NCI-H345 (cell line): Measurements from ENCODE around the gene EHMT2.

Source experiments
- DNase-seq: peaks from one replicate; lab custom pipeline; 2025; lab: John Stamatoyannopoulos, UW

EHMT2 gene

DNA sequence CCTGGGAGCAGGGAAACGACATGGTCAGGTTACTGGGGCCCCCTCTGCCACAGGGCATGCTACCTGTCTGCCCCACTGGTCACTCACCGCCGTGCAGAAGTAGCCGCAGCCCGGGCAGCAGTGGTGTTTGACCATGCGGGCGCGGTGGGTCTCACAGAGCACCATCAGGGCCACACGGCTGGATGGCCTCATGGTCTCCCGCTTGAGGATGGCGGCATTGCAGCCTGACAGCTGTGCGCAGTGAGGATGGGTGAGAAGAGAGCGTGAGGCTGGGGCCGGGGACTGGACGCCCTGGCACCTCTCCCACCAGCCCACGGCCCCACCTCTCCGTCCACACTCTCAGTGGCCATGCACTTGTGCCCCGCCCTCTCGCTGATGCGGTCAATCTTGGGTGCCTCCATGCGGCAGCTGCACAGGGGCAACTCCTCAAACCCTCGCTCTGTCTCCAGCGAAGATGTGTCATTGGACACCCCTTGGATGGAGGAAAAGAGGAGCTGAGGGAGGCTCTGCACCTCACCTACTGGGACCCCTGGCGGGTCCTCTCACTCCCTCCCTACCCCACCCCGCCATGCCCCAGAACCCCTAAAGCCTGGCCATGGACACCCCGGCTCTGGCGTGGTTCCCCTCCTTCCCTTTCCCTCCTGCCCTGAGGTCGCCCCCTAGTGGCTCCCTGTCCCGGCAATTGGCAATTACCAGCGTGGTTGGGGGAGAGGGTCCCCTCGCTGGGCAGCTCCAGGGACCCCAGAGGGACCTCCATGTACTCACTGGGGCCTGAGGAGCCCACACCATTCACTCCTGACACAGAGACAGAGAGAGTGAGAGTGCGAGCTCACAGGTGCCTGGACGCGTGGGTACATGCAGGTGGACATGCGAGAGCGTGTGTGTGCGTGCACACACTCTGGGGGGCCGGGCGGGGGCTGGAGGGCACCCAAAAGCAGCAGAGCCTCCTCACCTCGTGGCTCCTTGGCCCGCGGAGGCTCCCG lies 8.9 kb downstream of the EHMT2 start:
- no peak for DNase-seq

DNA sequence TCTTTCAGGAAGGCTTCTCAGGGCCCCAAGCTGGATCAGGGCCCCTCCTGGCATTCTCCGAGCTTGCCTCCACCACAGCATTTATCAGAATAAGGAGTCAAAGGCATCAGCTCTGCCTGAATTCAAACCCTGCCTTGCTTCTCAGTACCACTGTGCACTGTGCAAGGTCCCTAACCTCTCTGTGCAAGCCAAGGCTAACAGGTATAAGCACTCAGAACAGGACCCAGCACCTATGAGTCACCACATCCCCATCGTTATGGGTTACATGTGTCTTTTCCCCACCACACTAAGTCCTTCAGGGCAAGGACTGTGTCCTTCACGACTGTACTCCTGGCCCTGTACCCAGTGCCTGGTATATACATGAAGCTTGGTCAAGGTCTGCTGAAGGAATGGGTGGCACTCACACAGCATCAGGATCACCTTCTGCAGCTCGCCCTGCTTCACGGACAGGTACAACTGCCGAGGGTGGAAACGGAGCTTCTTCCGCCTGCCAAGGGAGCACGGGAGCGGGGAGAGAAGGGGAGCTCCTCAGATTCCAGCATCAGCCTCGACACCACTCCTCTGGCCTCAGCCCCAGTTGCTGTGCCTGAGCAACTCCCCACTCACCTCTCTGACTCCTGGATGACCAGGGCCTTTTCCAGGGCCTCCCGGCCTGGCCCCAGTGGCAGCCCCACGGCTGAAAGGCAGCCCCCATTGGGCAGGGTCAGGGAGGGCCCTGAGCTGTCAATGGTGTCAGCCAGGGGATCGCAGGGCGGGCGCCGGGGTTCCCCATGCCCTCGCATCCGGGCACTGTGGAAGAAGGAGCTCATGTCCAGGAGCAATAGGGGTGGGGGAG lies 10.1 kb downstream of the EHMT2 start:
- no peak for DNase-seq

DNA sequence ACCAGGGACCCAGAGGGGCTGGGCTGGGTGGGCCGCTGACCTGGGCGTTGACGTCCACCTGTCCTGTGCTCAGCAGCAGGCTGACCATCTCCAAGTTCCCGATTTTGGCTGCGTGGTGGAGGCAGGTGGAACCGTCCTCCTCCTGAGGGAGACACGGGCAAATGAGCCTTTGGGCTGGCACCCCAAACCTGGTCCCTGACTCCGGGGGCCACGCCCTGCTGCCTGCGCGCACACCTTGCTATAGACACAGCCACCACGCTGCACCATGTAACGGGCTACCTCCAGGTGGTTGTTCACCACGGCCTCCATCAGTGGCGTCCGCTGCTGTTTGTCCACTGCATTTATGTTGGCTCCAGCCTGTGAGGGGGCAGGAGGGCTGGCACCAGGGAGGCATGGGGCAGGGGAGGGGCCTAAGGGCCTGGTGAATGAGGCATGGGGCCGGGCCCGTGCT lies 10.9 kb downstream of the EHMT2 start:
- no peak for DNase-seq

DNA sequence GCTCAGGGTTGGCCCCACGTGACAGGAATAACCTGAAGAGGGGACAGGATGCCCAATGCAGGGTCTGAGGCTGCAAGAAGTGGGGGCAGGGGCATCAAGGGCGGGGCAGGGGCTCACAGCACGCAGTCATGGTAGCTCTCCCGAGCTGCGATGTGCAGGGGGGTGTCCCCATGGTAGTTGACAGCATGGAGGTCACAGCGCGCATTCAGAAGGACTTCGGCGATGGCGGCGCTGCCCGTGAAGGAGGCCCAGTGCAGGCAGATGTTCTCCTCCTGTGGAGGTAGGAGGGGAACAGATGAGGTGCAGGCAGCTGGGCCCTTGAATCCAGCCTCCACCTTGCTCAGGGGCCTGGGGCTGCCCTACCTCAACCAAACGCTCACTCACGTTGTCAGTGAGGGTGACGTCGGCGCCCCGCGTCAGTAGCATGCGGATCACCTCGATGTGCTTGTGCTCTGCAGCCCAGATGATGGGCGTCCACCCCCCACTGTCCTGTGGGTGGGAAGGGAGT lies 12.9 kb downstream of the EHMT2 start:
- DNase-seq = no peak

DNA sequence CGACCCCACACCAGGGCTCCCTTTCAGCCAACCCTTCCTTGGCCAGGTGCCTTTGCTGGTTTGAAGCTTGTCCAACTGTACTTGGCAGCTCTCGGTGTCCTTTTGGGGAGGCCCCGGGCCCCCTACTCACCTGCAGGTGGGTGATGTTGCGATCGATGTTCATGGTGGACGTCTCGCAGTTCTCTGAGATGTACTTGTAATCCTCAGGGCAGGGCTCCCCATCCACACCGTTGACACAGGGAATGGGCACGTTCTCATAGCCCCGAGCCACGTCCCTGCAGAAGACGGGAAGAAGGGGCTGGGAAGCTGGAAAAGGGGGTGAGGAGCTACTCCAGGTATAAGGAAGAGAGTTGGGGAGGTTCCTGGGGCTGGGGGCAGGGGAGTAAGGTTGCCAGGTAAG lies 13.8 kb downstream of the EHMT2 start:
- DNase-seq = no peak

DNA sequence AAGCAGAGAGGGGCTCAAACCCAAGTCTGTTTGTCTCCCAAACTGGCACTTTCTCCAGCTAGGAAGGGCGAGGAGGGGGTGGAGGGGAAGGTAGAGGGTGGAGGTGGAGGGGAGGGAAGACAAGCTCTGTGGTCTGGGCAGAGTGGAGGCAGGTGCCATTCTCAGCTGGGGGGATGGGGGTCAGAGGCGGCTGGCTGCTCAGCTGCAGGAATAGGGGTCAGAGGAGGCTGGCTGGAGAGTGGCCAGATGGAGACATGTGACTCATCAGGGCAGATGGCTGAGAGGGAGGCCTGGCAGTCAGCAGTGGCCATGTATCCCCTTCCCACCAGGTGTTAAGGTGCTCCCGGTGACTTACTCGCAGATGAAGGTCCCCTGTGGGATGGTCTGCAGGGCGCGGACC lies 15.2 kb downstream of the EHMT2 start:
- no peak for DNase-seq

DNA sequence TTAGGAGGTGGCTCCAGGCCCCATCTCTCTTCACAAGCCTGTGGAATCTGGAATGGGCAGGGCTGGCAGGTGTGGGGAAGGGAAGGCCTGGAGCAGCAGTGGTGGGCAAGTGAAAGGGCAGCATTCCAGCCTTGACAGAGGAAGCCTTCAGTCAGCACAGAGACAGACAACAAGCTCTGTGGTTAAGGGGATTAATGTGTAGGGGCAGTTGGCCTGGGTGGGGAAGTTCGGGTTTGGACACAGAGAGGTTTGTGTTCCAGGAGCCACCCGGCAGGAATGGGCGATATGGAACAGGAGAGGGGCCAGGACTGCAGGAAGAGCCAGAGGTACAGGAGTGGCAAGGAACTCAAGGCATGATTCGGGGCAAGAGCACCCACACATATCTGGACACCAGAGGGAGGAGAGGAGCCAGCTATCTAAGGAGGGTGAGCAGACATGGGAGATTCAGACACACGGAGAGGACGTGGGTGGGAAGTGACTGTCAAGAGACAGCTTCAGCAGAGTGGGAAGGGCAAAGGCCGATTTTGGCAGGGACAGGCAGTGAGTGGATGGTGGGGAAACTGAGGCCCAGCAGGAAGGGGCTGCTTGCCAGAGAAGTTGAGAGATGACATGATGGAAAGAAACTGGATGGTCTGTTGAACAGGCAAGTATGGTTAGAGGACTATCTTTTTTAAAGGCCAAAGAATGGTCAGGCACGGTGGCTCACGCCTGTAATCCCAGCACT lies 16.2 kb downstream of the EHMT2 start:
- DNase-seq = no peak

DNA sequence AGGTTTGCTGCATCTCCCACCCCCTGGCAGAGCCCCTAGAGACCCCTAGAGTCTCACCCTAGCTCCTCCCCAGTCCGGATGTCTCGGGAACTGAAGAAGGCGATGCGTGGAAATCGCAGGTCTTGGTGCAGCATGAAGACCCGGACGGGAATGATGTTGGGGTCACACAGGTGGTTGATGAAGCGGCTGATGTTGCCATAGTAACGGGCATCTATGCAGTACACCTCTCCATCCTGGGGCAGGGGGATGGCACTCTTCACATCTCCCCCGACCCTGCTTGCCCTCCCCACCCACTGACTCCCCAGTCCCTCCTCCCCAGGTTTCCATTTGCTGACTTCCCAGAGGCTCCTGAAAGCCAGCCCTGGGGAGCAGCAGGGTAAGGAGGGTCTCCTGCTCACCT lies 16.9 kb downstream of the EHMT2 start:
- no peak for DNase-seq

DNA sequence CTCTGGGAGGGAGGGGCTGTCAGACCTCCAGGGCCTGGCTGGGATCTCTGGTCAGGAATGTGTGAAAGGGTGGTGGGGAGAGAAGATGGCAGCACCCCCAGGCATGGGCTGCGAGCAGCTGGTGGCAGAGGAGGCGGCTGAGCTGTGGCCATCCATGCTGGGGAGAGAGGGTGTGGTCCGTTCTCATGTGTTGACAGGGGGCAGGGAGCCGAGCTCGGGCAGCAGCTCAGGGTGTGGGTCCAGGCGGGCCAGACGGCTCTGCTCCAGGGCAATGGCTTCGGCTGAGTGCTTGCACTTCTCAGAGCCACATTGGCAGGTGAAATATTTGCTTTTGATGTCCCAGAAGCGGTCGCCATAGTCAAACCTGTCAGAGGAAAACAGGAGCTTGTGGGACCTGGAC lies 17.6 kb downstream of the EHMT2 start:
- no peak for DNase-seq

DNA sequence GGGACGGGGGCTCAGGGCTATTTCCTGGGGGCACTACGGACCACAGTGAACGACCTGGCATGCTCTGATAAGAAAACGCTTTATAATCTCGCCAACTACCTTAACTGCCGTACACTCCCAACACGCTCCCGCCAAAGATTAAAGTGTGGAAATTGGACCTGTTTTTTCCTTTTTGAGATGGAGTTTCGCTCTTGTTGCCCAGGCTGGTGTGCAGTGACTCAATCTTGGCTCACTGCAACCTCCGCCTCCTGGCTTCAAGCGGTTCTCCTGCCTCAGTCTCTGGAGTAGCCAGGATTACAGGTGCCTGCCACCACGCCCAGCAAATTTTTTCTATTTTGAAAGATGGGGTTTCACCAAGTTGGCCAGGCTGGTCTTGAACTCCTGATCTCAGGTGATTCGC lies 18.4 kb downstream of the EHMT2 start:
- DNase-seq = no peak

DNA sequence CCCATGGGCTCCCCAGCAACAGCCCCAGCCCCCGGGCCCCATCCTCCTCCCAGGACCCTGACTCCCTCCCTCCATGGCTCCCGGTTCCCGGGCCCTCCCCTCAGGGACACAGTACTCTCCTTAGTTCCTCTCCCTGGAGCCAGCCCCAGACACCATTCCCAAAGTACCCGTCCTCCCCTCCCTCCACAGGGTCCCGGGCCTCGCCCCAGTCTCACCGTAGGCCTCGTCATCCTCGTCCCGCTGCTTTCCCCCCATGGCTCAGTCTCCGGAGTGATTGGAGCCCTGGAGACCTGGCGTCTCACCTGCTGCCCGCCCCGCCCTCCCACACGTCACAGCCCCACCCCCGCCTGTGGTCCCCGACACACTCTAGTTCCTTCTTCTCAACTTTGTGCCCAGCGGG lies 18.8 kb downstream of the EHMT2 start, which contains the start of gene SLC44A4:
Gene SLC44A4, minus strand, starts transcription at position 272 of the 400 bp plus-strand sequence. Its CDS starts 17 bp downstream, at position 255.
- no peak for DNase-seq

DNA sequence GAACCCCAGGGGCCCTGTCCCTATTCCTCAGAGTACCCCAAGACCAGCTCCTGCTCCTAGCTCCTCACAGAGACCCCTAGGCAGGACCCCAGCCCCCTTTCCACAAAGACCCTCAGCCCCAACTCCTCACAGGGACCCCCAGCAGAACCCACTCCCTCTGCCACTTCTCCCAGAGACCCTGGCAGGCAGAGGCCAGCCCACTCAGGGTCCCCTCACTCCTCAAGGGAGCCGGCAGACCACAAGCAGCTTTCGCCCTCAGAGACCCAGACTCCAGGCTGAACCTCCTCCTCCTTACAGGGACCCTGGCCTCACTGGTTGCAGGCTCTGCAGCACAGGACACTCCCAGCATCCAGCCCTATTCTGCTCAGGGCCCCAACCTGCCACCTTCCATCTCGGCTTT lies 19.3 kb downstream of the EHMT2 start:
- no peak for DNase-seq

DNA sequence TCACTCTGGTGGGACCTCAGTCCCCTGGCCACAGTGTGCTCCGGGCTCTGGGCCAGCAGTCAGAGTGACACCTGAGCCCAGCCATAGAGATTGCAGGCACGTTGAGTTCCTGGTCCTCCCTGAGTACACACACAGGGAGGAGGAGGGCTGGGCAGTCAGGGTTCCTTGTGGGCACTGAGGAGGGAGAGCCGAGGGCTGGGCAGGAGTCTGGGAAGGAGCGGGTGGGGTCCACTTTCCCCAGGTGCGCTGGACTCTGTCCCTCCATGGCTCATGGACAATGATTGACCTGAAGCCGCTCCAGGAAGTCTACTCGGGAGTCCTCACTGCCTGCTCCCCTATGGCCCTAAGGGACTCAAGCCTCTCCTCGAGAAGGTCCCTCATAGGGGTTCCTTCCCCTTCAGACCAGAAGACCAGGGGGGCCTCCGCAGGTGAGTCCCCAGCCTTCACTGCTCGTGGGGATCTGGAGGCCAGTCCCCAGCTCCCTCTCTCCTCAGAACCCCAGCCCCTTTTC lies 19.8 kb downstream of the EHMT2 start:
- no peak for DNase-seq

DNA sequence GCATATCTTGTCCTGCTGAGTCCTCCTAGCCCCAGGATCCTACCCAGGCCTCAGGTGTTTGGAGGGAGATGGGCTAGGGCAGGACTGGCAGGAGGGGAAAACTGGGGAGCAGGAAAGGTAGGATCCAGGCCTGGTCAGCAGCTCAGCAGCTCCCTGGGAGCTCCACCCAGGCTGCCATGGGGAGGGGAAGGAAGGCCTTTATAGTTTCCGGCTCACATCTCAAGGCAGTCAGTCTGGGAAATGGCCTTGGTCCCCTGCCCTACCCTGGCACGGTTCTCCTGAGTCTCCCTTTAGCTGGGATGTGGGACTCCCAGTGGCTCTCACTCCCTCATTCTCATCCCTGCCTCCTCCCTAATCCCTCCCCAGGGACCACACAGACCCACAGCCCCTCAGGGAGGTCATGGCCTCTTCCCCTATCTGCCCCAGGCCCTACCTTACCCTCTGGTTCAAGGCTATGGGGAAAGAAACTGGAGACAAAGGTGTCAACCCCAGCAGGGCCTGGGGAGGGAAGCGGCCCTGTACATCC lies 20.3 kb downstream of the EHMT2 start:
- no peak for DNase-seq

DNA sequence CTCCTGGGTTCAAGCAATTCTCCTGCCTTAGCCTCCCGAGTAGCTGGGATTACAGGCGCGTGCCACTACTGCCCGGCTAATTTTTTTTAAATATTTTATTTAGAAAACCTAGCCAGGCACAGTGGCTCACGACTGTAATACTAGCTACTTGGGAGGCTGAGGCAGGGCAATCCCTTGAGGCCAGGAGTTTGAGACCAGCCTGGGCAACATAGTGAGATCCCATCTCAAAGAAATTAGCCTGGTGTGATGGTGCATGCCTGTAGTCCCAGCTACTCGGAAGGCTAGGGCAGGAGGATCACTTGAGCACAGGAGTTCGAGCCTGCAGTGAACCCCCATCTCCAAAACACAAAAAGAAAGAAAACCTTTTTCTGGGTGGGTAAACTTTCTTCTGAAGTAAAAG lies 21.1 kb downstream of the EHMT2 start:
- no peak for DNase-seq

DNA sequence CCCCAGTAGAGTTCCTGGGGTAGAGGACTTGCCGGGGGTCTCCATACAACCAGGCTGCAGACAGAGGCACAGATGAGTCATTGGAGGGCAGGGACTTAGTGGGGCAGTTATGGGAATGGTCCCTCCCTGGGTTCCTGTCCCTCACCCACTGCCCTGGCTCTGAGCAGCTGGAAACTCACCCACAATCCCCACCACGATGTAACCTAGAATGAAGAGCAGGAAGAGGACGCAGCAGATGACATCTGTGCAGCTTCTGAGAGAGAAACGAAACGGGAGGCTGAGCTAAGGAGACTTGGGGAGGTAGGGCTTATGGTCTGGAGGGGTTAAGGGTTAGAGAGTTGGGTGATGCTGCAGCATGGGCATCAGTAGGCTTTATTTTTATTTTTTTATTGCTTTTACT lies 21.6 kb downstream of the EHMT2 start:
- DNase-seq = no peak

DNA sequence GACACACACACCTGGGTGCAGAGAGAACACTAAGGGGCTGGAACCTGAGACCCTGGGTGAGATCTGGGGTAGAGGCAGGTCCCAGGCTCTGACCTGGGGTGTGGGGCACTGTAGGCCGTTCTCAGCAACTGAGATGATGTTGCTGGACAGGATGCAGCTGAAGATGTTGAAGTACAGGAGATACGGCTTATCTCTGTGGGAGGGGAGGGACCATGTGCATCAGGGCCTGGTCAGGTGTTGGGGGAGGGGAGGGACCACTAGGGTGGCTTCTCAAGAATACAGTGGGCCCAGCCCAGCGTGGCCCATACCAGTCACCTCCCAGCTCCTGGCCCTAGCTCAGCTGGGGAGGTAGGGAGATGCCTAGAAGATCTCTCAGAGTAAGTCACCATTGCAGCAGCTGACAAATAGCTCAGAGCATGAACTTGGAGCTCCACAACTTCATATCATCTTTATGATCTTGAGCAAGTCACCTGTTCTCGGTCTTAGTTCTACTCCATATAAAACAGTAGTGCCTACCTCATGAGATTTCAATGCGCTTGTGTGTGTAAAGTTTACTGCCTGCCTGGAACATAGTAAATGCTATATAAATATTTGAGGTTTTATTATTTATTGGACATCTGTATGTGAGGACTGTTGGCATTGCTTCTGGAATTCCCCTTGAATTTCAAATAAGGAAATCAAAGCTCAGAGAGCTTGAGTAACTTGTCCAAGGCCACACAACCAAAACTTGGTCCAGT lies 22.5 kb downstream of the EHMT2 start:
- DNase-seq = no peak

DNA sequence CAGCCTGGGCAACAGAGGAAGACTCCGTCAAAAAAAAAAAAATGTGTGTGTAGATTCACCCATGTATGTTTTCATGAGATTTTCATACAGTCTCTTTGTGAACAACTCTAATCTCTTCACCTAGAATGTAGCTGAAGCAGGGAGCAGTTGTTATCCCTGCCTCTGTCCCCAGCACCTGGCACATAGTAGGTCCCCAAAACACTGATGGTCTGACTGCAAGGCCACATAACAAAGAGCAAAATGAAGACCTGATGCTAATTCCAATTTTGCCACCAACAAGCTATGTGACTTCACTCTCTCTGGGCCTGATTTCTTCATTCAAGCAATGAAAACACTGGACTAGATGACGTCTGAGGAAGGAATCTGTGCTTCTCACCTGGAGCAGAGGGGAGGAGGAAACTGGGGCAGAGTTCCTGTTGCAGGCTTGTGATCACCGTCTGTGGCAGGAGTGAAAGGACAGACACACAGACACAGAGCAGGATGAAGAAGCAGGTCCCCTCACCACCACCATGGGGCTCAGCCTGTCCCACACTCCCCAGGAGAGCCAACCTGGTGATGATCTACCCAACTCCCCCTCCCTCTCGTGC lies 23.3 kb downstream of the EHMT2 start:
- no peak for DNase-seq

DNA sequence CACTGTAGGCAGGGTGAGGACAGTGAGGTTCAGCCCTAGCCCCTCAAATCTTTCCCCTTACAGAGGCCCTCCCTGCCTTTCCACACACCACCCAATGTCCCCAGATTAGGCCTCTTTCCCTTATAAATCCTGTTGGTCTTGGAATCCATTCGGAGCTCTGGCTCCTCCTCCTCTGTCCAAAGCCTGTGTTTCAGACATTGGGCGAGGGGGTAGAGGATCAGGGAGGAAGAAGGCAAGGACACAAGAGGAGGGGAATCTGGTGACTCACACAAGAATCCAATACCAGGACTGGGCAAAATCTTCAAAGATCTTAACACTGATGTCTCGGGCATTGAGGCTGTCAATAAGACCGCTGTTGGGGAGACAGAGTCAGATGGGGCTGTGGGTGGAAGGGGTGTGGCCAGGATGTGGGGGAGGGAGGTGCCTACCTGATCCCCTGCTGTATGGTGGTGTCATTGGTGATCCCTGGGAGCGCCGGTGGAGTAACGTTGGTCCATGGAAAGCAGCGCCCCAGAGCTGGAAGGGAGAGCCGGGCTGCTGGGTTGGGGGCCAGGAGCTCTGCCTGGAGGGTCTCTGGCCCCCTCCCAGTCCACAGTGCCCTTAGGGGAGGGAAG lies 26.3 kb downstream of the EHMT2 start:
- DNase-seq = no peak

DNA sequence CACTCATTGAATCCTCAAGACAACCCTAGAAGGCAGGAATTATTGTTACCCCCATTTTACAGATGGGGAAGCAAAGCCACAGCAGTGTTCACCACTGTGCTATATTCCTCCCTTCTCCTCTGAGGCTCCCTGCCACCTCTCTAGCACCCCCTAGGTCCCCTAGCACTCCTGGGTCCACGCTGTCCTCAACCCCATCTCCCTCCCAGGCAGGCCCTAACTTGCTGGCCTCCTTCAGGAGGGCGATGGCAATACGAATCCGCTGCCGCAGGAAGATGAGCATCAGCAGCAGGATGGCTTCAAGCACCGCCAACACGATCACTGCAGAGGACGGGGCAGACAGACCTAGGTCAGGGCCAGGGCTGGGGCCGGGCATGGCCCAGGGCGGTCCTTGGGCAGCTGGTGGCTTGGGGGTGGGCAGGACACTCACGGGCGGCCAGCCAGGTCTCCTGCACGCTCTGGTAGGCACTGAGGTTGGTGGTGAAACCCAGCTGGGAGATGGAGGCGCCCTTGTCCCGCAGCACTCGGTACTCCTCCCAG lies 27.0 kb downstream of the EHMT2 start:
- no peak for DNase-seq
